CD4-positive, alpha-beta T cell treated with Interleukin-10 for 1 hour (primary cell): Measurements from ENCODE around the gene OXCT1.
"Not testable (repeated sequence)": the region's sequence is repeated elsewhere in the genome, so short reads cannot be mapped to it uniquely, and the experiment has no call there.

Source experiments
- DNase-seq: peaks from one replicate; pipeline ENCODE4 v3.0.0-alpha.2; 2020

The OXCT1 gene

DNA sequence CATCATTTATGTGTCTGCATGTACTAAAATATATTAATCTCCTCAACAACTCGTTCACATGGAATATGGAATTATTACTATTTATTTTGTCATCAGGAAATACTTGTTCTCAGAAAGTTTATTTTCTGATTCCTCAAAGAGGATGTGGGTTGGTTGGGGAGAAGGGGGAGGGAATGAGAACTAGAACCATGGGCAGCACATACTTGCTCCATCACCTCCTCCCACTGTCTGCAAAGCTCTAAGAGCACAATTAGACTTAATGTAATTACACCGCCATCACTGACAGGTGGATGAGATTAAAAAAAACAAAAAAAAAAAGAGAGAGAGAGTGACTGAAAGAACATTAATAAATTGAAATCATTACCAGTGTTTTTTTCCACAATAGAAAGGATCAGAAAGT lies 98.2 kb downstream of the OXCT1 start:
- DNase-seq, result no peak

- DNase-seq, result no peak
Measured at GRCh38 chr5:41770799-41771198, 99.4 kb downstream of the OXCT1 start.

DNA sequence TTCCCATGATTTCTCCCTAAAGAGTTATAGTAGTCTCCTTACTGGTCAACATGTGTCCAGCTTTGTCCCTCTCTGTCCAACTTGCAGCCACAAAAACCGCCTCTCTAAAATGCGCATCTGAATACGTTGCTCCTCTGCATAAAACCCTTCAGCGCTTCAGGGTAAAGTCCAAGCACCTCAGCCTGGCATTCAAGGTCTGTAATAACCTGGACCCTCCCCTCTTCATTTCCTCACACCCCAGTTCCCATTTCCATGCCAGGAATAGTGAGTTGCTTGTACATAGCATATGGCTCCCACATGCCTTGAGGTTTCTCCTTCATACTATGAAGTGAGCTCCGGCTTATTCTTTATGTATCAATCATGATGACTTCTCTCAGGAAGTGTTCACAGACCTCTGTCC lies 101.5 kb downstream of the OXCT1 start:
- DNase-seq, result no peak

DNA sequence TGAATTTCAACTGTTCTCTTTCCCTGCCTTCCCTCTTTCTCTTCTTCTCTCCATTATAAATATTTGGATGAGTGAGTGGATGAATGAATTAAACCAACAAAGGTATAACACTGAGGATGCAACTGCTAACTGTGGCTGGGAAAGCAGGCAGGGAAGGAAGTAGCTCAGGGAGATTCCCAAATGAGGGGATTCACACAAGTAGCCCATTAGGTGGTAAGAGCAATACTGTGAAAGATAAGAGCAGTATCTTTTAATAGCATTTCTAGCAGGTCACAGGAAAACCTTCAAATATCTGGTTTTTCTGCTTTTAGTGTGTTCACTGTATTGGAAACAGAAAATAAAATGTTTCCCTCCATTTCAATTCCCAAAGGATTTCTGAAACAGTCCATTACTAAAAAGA lies 105.6 kb downstream of the OXCT1 start:
- DNase-seq, result no peak

GRCh38 chr5:41763574-41763973 lies 106.7 kb downstream of the OXCT1 start:
- no peak for DNase-seq

GRCh38 chr5:41763081-41763480 lies 107.1 kb downstream of the OXCT1 start:
- no peak for DNase-seq

GRCh38 chr5:41762426-41762825 lies 107.8 kb downstream of the OXCT1 start:
- no peak for DNase-seq

DNA sequence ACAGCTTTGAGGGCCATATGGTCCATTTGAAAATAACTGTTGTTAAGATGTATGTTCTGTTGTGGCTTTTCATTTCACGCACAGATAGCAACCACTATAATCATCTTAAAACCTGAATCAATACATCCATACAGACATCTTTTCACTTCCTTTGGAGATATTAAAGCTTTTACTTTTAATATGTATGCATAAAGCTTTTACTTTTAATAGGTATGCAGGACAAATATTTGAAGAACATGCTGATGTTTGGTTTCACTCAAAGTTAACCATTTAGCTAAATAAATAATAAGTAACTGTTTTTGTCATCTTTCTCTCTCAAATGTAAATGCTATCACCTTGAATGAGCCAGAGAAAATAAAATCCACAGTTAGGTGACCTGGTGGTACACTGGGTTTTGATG lies 108.6 kb downstream of the OXCT1 start:
- no peak for DNase-seq

DNA sequence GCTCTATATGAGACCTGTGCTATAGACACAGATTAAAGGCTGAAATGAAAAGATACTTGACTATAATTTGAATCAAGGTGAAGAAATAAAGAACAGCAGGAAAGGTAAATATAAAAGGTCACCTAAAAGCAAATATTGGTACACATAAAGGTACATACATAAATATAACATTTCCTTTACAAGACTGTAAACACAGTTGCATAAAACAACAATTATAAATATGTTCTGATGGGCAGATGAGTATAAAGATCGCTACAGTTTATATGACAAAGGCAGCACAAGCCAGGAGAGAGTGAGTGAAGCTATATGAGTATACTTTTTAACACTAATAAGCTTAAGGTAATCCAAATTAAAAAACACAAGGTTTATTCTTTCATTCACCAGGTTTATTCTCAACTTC lies 114.5 kb downstream of the OXCT1 start:
- DNase-seq, result no peak

- no peak for DNase-seq
Measured at GRCh38 chr5:41754857-41755256, 115.4 kb downstream of the OXCT1 start.

GRCh38 chr5:41751867-41752266 lies 118.4 kb downstream of the OXCT1 start:
- DNase-seq, result no peak

- no peak for DNase-seq
Measured at GRCh38 chr5:41748631-41749030, 121.6 kb downstream of the OXCT1 start.

GRCh38 chr5:41747708-41748107 lies 122.5 kb downstream of the OXCT1 start:
- no peak for DNase-seq

GRCh38 chr5:41747301-41747700 lies 122.9 kb downstream of the OXCT1 start:
- DNase-seq, result no peak

DNA sequence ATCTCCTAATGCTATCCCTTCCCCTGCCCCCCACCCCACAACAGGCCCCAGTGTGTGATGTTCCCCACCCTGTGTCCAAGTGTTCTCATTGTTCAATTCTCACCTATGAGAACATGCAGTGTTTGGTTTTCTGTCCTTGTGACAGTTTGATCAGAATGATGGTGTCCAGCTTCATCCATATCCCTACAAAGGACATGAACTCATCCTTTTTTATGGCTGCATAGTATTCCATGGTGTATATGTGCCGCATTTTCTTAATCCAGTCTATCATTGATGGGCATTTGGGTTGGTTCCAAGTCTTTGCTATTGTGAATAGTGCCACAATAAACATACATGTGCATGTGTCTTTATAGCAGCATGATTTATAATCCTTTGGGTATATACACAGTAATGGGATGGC lies 127.6 kb downstream of the OXCT1 start:
- not testable (repeated sequence) for DNase-seq

- no peak for DNase-seq
Measured at GRCh38 chr5:41738710-41739354, 131.4 kb downstream of the OXCT1 start.

- DNase-seq, result no peak
Measured at GRCh38 chr5:41736641-41737040, 133.6 kb downstream of the OXCT1 start.

DNA sequence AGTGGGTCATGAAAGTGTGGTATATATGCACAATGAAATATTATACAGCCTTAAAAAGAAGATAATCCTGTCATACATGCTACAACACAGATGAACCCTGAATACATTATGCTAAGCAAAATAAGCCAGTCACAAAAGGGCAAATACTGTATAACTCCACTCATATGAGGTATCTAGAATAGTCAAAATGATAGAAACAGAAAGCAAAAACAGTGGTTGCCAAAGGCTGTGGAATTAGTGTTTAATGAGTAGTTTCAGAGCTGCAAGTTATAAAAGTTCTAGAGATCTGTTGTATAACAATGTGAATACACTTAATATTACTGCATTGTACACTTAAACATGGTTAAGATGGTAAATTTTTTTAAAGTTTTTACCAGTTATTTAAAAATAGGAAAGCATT lies 135.0 kb downstream of the OXCT1 start:
- DNase-seq, result no peak

- not testable (repeated sequence) for DNase-seq
Measured at GRCh38 chr5:41729381-41729780, 140.8 kb downstream of the OXCT1 start.

DNA sequence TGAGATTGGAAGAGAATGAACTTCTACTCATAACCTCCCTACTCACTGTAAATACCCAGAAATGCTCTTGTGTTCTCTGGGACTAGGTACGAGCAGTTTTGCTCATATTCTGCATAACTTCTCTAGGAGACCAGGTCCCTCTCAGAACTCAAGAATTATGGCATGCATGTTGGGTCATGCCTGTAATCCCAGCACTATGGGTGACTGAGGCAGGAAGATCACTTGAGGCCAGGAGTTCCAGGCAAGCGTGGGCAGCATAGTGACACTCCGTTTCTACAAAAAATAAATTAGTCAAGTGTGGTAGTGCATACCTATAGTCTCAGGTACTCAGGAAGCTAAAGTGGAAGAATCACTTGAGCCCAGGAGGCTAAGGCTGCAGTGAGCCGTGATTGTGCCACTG lies 141.9 kb downstream of the OXCT1 start:
- DNase-seq, result no peak

DNA sequence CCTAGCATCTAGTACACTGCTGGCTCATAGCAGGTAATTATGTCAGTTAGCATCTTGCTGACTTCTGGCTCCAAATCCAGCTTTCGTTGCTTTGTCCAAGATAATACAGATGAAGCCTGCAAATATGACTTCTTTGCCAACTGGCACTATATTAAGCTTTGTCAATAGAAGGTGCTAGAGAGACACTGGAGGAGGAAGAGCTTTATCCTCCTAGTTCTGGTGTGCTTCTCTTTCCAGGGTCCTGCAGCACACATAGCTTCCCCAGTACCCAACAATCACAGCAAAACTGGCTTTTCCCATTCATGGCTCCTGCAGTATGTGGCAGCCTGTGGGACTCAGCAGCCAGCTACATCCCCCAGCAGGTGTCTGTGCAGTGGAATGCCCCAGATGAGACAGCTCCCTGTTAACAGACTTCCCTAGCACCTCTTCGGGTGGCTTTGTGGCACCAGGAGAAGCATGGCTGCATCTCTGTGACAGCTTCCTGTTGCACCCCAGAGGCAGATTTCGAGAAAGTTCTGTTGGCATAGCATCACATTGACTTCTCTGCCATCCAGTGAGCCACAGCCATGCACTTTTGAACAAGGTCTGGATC lies 147.8 kb downstream of the OXCT1 start:
- DNase-seq, result no peak

DNA sequence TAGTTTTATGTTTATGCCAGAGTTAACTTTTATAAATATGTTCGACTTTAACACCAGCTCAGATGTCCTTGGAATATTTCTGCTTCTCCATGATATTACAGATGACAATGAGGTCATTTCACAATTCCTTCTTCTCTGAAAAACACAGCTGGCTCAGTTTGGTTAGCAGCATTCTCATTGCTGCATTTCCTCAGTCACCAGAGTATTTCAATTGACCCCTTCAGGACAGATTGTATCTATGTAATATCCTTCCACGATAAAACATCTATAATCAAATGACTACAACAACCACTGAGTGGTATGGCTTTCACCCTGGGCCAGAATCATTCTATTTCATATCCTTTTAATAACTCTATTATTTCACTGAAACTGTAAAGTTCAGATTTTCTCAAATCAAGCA lies 148.7 kb downstream of the OXCT1 start:
- no peak for DNase-seq

DNA sequence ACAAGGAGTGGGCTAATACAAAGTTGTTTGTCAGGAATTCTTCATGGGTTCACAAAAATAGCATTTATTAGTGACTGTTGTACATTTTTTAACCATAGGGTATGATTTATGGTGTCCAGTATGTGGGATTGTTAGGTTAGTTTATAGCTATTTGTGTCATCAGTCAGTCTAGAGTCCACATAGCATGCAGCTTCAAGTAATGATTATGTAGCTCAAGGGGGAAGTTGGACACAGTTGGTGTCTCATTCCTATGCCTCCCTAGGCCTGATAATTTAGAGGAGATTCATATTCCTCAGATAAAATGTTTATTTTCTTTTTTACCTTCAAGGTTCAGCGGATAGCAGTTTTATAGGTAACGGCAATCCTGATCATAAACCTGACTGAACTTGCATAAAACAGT lies 153.8 kb downstream of the OXCT1 start:
- no peak for DNase-seq

GRCh38 chr5:41714446-41714845 lies 155.8 kb downstream of the OXCT1 start:
- DNase-seq, result not testable (repeated sequence)

GRCh38 chr5:41708604-41708940 lies 161.7 kb downstream of the OXCT1 start:
- DNase-seq, result no peak
